ENCODE data around the gene CT45A9.
"Not testable (repeated sequence)": the region's sequence is repeated elsewhere in the genome, so short reads cannot be mapped to it uniquely, and the experiment has no call there.

CT45A9 gene, protein sequence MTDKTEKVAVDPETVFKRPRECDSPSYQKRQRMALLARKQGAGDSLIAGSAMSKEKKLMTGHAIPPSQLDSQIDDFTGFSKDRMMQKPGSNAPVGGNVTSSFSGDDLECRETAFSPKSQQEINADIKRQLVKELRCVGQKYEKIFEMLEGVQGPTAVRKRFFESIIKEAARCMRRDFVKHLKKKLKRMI

GRCh38 chrX:135871712-135872111 is at the start of gene CT45A9:
Gene CT45A9 (minus strand): TSS chrX:135871812. CDS start chrX:135868061, 3,751 bp downstream.
- not testable (repeated sequence) for DNase-seq

GRCh38 chrX:135920516-135920915 is 48.9 kb upstream of the CT45A9 start:
- not testable (repeated sequence) for DNase-seq

- DNase-seq: no peak
These were observed 42.8 kb upstream of the CT45A9 start for GRCh38 chrX:135914404-135914803.

GRCh38 chrX:135910251-135910650 is 38.6 kb upstream of the CT45A9 start:
- no peak for DNase-seq

GRCh38 chrX:135893294-135893817 is 21.7 kb upstream of the CT45A9 start, which contains the start of the genes CT45A10 and SAGE1:
Gene CT45A10 (minus strand): TSS chrX:135893444. CDS start chrX:135885344, 8,100 bp downstream.
Gene SAGE1 (plus strand): TSS chrX:135893716. CDS start chrX:135896243, 2,527 bp downstream.
- DNase-seq: no peak

- DNase-seq: no peak
These were observed 21.2 kb upstream of the CT45A9 start for GRCh38 chrX:135892781-135893180.

DNA sequence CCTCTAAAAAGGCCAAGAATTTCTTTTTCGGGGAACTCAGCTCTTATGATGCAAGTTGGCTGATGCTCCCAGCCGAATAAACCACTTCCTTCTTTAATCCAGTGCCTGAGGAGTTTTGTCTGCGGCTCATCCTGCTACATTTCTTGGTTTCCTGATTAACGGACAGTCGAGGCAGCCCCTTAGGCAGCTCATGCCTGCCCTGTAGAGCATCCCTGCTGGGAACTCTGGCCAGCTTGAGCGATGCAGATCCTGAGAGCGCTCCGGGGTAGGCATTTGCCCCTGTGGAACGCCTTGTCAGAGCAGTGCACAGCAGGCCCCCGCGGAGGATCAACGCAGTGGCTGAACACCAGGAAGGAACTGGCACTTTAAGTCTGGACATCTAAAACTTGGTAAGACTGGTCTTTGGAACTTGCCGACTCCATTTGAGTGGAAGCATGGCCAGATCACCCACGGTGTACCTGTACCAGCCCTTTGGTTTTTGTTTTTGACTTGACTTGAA is 18.5 kb upstream of the CT45A9 start:
- DNase-seq: no peak

GRCh38 chrX:135888976-135889375 is 17.4 kb upstream of the CT45A9 start:
- DNase-seq: not testable (repeated sequence)

DNA sequence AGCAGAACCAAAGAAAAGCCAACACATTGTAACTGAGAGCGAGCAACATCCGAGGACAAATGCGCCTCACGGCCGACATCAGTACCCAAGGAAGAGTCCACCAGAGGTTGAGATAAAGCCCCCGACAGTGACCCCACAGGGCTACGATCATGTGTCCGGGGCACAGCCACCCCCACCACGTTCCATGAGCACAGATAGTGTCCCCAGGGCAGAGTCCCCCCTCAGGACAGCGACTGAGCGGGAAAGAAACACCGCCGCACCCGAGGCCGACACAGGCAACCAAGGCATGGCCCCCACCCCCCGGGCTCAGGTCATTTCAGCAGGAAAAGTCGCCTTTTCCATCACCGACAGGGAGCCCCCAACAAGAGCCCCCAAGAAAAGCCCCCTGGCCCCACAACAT is 16.6 kb upstream of the CT45A9 start:
- not testable (repeated sequence) for DNase-seq

DNA sequence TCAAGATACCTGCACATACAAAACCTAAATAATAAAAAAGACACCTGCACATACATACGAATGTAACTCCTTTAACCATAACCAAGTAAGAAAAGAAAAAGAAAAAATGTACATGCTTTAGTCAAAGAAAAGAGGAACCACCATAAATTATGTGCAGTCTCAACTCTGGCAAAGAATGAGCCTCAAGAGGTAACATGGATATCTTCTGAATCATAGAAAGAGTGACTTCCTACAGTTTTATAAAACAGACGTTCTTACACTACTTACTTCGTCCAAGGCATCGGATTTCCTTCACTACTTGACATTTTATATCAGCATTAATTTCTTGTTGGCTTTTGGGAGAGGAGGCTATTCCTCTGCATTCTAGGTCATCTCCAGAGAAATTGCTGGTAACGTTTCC is 11.1 kb upstream of the CT45A9 start:
- DNase-seq: not testable (repeated sequence)

GRCh38 chrX:135854438-135854837 is 17.2 kb downstream of the CT45A9 start, which contains the start of gene CT45A8:
Gene CT45A8 (minus strand): TSS chrX:135854538. CDS start chrX:135850783, 3,755 bp downstream.
- DNase-seq: not testable (repeated sequence)

- DNase-seq: not testable (repeated sequence)
These were observed 34.4 kb downstream of the CT45A9 start, which contains the start of gene CT45A7 for GRCh38 chrX:135837180-135837579. Gene CT45A7 (minus strand): TSS chrX:135837280. CDS start chrX:135833533, 3,747 bp downstream.

DNA sequence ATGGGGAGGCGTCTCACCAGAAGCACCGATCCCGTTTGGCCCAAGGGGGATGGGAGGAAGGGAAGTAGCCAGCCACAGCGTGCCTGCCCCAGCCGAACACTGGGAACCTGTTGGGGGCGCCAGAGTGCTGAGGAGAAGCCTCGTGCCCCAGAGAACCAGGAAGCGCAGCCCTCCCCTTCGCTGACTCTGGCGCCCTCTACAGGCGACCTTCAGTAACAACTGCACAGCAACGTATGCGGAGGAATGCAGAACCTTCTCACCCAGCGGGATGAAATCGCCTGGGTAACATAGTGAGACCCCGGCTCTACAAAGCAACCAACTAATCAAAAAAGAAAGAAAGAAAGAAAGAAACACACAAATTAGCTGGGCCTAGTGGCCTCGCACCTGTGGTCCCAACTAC is 51.7 kb downstream of the CT45A9 start, which contains the start of gene CT45A2:
CT45A2 (minus strand) TSS at position 101 of the 400 bp plus-strand sequence. CDS start 3,747 bp downstream, outside the sequence.
- not testable (repeated sequence) for DNase-seq
